NCI-H1930 (cell line): Measurements from ENCODE around the gene SYPL2.
A peak's percentile ranks its signal among the peaks of the same experiment; 100 is the strongest.
"Not testable (repeated sequence)": the region's sequence is repeated elsewhere in the genome, so short reads cannot be mapped to it uniquely, and the experiment has no call there.

Experiments used
- DNase-seq, 2 experiments: peaks; one replicate each; lab custom pipeline; 2025; lab: John Stamatoyannopoulos, UW

Gene SYPL2

DNA sequence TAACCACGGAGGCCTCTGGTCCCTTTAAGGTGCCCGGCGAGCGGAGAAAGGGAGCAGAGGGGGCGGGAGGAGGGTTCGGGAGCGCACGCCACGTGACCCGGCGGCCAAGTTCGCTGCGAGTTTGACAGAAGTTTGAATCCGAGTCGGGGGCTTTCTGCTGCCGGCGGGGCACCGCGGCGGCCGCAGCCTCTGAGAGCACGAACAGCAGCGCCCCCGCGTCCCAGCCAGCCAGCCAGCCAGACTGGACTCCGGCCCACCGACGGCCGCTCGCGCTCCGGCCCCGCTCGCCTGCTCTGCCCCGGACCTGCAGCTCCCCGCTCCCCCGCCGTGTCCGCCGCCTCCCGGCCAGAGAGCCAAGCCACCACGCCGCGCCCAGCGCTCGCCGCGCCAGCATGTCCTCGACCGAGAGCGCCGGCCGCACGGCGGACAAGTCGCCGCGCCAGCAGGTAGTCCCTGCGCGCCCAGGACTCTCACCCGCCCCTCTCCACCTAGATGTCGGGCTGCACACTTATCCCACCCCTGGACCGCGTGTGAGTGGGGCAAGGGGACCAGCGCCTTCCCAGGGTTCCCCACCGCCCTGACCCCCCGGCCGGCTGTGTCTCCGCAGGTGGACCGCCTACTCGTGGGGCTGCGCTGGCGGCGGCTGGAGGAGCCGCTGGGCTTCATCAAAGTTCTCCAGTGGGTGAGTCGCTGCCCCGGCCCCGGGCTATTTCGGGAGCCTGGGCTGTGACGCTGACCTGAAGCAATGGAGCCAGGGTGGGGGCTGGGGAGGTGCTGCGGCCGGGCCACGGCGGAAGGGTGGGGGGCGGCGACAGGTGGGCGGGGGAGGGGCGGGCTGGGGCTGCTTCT lies at the start of gene SYPL2:
Gene SYPL2, plus strand, starts transcription at position 95 of the 849 bp plus-strand sequence. Its CDS starts 298 bp downstream, at position 393.
- peak in 1 of 2 experiments; percentile 10 for DNase-seq

DNA sequence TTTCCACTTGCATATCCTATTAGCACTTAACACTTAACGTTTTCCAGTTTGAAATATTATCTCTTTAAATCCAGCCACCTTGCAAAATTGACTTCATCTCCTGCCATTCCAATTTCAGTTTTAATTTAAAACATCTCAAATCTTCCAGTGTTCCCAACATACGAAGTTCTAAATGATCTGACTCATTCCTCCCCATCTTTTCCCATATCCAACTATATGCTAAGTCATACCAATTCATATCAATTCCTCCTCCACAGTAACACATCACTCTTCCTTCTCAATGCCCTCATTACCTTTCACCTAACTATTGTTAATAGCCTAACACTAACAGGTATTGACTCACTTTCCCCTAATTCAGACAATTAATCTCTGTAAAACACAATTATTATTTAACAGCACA lies 42.8 kb upstream of the SYPL2 start:
- no peak for DNase-seq

DNA sequence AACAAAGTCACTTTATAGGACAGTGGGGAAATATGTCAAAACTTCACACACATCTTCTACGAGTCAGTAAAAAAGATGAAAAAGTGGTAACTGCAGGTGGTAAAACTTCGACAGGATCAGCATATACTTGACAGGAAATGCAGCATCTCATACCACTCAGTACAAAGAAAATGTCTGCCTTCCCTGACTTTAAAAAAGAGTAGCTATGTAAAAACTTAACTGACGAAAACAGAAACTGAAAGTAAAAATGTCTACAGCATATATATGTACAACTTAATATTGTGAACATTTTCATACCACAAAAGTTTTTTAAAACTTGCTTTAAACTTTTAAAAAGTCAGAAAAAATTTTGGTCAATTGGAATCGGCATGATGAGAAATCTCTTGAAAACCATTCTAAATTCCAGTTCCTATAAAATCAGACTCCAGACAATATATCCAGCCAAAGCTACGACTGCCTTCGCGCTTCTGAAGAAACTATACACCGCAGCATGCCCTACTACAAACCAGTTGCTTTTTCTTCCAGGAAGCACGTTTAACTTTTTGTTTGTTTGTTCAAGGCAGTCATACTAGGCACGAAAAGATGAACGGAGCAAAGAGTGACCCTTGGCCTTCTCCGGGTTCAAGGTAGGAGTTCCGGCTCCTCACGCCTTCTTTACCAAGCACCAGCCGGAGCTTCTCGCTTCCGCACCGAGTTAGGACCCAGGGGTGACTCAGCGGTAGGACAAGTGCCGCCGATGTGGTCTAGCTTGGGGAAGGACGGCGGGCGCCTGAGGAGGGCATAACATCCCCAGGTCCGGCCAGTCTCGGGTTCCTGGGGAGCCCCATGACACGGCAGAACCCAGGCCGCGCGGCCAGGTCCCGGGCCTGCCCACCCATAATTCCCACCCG lies 40.7 kb upstream of the SYPL2 start:
- peak in 1 of 2 experiments; percentile 42 for DNase-seq

- DNase-seq, result peak; percentile 92 to 98
Measured at GRCh38 chr1:109426281-109427170, 39.8 kb upstream of the SYPL2 start, which contains the start of gene PSMA5. TSS of gene PSMA5 (minus strand) at chr1:109426448. CDS start at chr1:109426330, 118 bp downstream.

GRCh38 chr1:109427171-109427467 lies 39.2 kb upstream of the SYPL2 start:
- no peak for DNase-seq

- DNase-seq, result no peak
Measured at GRCh38 chr1:109432336-109432735, 34.0 kb upstream of the SYPL2 start.

GRCh38 chr1:109433322-109433721 lies 33.0 kb upstream of the SYPL2 start:
- no peak for DNase-seq

DNA sequence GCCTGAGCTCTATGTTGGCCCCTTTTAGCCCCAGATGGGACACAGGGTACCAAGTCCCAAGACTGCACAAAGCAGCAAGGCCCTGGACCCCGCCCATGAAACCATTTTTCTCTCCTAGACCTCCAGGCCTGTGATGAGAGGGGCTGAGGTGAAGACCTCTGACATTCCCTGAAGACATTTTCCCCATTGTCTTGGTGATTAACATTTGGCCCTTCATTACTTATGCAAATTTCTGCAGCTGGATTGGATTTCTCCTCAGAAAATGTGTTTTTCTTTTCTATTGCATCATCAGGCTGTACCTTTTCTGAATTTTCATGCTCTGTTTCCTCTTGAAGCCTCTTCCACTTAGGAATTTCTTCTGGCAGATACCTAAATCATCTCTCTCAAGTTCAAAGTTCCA lies 31.9 kb upstream of the SYPL2 start:
- no peak for DNase-seq

DNA sequence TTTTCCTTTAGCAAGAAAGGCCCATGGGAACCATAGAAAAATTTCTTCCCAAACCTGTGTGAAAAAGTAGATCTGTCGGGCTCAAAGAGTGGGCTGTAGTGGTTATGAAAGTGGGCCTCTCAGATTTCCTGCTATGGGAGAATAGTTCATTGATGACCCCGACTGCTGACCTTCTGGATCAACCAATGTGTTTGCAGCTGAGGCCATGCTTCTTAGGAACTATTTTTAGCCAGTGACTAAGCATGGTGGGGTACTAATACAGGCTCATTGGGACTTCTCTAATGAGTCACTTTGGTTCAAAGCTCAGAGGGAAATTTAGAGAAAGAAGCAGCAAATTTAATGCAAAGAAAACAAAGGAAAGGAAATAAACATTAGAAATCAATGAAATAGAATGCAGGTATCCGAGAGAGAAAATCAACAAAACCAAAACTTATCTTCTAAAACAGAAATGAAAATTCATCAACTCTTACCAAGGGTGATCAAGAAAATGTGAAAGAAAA lies 27.5 kb upstream of the SYPL2 start:
- DNase-seq, result no peak

DNA sequence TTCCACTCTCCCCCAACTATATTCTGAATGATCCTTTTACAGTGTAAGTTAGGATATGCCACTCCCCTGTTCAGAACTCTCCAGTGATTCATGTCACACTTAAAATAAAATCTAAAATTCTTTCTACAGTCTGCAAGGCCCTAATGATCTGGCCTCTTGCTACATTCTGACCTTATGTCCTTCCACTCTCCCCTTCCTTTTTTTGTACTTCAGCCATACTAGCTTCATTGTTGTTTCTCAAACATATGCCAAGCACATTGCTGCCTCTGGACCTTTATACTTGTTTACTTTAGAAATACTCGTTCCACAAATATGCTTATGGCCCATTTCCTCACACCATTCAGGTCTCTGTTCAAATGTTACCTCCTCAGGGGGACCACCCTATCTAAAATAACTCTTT lies 25.3 kb upstream of the SYPL2 start:
- DNase-seq, result no peak

GRCh38 chr1:109443476-109443875 lies 22.9 kb upstream of the SYPL2 start:
- DNase-seq, result no peak

- DNase-seq, result no peak
Measured at GRCh38 chr1:109444346-109444745, 22.0 kb upstream of the SYPL2 start.

DNA sequence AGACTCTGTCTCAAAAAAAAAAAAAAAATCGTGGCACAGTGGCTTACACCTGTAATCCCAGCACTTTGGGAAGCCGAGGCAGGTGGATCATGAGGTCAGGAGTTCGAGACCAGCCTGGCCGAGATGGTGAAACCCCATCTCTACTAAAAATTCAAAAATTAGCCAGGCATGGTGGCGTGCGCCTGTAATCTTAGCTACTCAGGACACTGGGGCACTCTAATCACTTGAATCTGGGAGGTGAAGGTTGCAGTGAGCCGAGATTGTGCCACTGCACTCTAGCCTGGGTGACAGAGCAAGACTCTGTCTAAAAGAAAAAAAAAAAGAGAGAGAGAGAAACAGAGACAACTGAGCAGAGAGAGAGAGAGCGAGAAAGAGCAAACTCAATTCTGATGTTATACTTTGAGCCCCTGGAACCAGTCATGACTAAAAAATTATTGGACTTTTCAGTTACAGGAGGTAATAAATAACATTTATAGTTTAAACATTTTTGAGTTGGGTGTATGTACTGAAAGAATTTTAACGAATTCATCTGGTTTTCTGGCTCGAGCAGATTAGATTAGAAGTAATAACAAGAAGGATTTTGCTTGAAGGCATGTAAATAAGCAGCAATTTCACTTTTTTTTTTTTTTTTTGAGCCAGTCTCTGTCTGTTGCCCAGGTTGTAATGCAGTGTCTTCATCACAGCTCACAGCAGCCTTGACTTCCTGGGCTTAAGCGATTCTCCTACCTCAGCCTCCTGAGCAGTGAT lies 20.2 kb upstream of the SYPL2 start:
- DNase-seq, result not testable (repeated sequence)

- no peak for DNase-seq
Measured at GRCh38 chr1:109447524-109447923, 18.8 kb upstream of the SYPL2 start.

- no peak for DNase-seq
Measured at GRCh38 chr1:109454497-109455133, 11.7 kb upstream of the SYPL2 start.

- no peak for DNase-seq
Measured at GRCh38 chr1:109457819-109458218, 8.5 kb upstream of the SYPL2 start.

DNA sequence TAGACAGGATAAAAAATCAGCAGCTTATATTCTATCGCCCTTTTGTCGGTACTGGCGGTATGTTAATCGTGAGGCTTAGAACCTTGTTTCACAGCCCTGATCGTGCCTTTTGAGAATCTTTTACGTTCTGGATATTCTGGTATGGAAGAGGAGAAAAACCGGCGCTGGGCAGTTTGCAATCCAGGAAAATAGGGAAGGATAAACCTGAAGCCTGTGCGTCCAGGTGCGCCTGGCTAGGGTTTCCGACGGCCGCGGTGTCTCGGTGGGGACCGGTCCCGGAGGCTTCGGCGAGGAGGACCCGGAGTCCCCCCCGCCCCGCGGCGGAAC lies 258 bp upstream of the SYPL2 start:
- no peak for DNase-seq

- no peak for DNase-seq
Measured at GRCh38 chr1:109467301-109467777, 993 bp downstream of the SYPL2 start.

DNA sequence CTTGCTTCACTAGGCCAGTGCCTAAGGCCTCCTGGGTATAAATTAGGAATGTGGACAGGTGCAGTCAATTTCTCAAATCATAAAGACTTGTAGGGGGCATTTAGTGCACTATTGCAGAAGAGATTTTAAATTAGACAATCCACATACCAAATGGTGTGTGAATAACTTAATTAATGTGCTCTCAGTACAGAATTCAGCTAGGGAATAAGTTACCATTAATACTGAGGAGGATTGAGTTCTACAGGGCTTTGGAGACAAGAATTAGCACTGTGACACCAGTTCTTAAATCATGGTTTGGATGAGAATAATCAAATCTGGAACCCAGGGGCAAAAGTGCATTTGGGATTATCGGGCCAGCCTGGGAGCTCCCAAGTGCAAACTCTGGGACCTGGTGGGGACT lies 1.7 kb downstream of the SYPL2 start:
- DNase-seq, result no peak

DNA sequence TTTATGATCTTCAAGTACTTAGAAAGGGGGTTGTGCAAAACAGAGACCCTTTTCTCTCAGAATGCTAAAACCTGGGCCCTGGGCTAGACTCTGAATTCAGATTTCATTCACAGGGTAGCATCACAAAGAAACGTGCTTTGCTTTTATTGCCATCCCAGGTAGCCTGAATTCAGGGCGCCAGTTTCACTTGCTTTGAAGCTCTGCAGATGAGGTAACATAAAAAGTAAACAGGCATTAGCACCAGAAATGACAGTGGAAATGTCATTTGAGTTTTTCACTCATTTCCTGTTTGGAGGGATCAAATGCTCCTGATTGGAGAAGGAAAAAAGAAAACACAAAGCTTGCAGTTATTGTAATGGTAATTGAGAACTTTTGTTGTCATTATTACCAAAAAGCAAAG lies 2.6 kb downstream of the SYPL2 start:
- no peak for DNase-seq

DNA sequence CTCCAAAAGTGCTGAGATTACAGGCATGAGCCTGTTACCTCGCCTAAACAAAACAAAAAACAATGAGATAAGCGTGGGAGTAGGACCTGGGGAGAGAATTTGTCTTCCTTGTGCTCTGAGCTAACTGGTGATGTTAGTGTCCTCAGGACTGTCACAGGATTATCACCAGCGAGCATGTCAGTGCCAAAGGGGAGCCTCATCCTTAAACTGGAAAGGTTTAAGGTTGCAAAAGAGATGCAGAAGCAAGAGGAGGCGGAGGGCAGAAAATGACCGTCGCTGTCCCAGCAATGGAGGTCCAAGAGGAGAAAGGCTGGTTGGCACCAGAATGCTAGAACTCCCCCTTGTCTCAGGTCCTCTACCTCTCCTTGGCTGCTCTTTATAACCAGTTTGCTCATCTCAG lies 3.9 kb downstream of the SYPL2 start:
- DNase-seq, result no peak
